H1 (cell line): ENCODE measurements around the gene MMP24OS. TPM values are rescaled to one million over a fixed set of nuclear protein-coding genes. Genes with fewer than 3 reads are reported as not detected.

Experiments used
- CTCF ChIA-PET: fragments of 300-600 bp; sonication (Branson Sonifier 250); formaldehyde crosslinking; loops from one replicate; lab custom pipeline; 2021; ENCODE audit not compliant: partially characterized antibody; lab: Charles Lee
- POLR2A ChIA-PET: fragments of 300-600 bp; sonication (Branson Sonifier 250); formaldehyde crosslinking; loops from one replicate; lab custom pipeline; 2021; ENCODE audit warnings: inconsistent platforms; ENCODE audit not compliant: partially characterized antibody; lab: Charles Lee
- DNase-seq, 2 experiments: peaks; one replicate each; pipeline versions ENCODE4 v3.0.0 to v3.0.0-alpha.2; 2010 to 2022; ENCODE audit warnings: low spot score in 2 of 2, low read depth in 1 of 2, mixed read lengths in 1 of 2
- FAIRE-seq: peaks from 2 replicates; lab custom pipeline; 2011; peaks lifted over from hg19 to GRCh38; lab: Jason Lieb, UNC
- H2AFZ ChIP-seq: 2 replicates; pipeline ENCODE4 v1.8.1; 2012; ENCODE audit warnings: low read length, inconsistent platforms
- H2AK5ac ChIP-seq: 2 replicates; pipeline ENCODE4 v1.6.1; 2013; ENCODE audit warnings: low read depth, low read length
- H2BK120ac ChIP-seq: replicated peaks from 2 replicates; pipeline ENCODE3; 2013; ENCODE audit warnings: low read depth, low read length, inconsistent platforms
- H2BK12ac ChIP-seq: 2 replicates; pipeline ENCODE4 v1.6.1; 2013; ENCODE audit warnings: low read depth, low read length
- H2BK15ac ChIP-seq: 2 replicates; pipeline ENCODE4 v1.6.1; 2013; ENCODE audit warnings: low read length
- H2BK20ac ChIP-seq: 2 replicates; pipeline ENCODE4 v1.6.1; 2013; ENCODE audit warnings: low read length
- H2BK5ac ChIP-seq: 2 replicates; pipeline ENCODE4 v1.6.1; 2013; ENCODE audit warnings: low read depth, low read length
- H3K14ac ChIP-seq: 2 replicates; pipeline ENCODE4 v1.6.1; 2013; ENCODE audit warnings: inconsistent platforms; ENCODE audit not compliant: insufficient read length
- H3K18ac ChIP-seq: 2 replicates; pipeline ENCODE4 v1.6.1; 2013; ENCODE audit warnings: low read length; ENCODE audit errors: extremely low read depth
- H3K23ac ChIP-seq: 2 replicates; pipeline ENCODE4 v1.6.1; 2013; ENCODE audit warnings: inconsistent platforms; ENCODE audit not compliant: insufficient read length
- H3K23me2 ChIP-seq: 2 replicates; pipeline ENCODE4 v1.6.1; 2013; ENCODE audit warnings: low read depth, low read length
- H3K27ac ChIP-seq: 2 replicates; pipeline ENCODE4 v1.6.1; 2011; ENCODE audit warnings: low read depth, low read length, inconsistent platforms
- H3K27me3 ChIP-seq, 4 experiments: replicated peaks in 1 of 4; 1 replicate in 1 of 4; 2 replicates in 3 of 4; pipeline versions ENCODE4 v1.6.1 to v1.8.1; 2011 to 2013; ENCODE audit warnings: low read length in 3 of 4, mild to moderate bottlenecking in 3 of 4, inconsistent platforms in 2 of 4, mixed read lengths in 2 of 4, moderate library complexity in 1 of 4; ENCODE audit not compliant: control insufficient read depth in 3 of 4, insufficient read depth in 3 of 4; ENCODE audit errors: extremely low read depth in 1 of 4
- H3K36me3 ChIP-seq, 4 experiments: 2 replicates each; pipeline versions ENCODE4 v1.6.1 to v1.8.1; 2011 to 2013; ENCODE audit warnings: mild to moderate bottlenecking in 4 of 4, low read length in 3 of 4, moderate library complexity in 2 of 4, control low read depth in 1 of 4, inconsistent platforms in 1 of 4; ENCODE audit not compliant: insufficient read depth in 4 of 4, control insufficient read depth in 2 of 4
- H3K4ac ChIP-seq: replicated peaks from 2 replicates; pipeline ENCODE3; 2013; ENCODE audit warnings: low read length, low read depth, mixed read lengths, inconsistent platforms; ENCODE audit not compliant: insufficient read length
- H3K4me1 ChIP-seq, 4 experiments: replicated peaks in 1 of 4; 1 replicate in 1 of 4; 2 replicates in 3 of 4; pipeline versions ENCODE4 v1.6.1 to v1.8.1; 2011 to 2013; ENCODE audit warnings: low read length in 3 of 4, inconsistent platforms in 2 of 4, mixed read lengths in 1 of 4; ENCODE audit not compliant: insufficient read depth in 4 of 4, control insufficient read depth in 3 of 4
- H3K4me2 ChIP-seq, 2 experiments: 2 replicates each; pipeline versions ENCODE4 v1.6.1 to v1.8.1; 2011 to 2013; ENCODE audit warnings: low read depth in 2 of 2, low read length in 2 of 2, control low read depth in 1 of 2, inconsistent platforms in 1 of 2, mild to moderate bottlenecking in 1 of 2; ENCODE audit not compliant: insufficient read depth in 1 of 2
- H3K4me3 ChIP-seq, 4 experiments: fragments of 200-600, 300-600 bp in 1 of 4; sonication (generic), shearing (Covaris generic), sonication (Bioruptor Twin) in 1 of 4; 2 replicates each; pipeline versions ENCODE4 v1.5.1 to v1.8.1; 2011 to 2016; ENCODE audit warnings: low read length in 4 of 4, low read depth in 3 of 4, control low read depth in 2 of 4, inconsistent platforms in 2 of 4, mild to moderate bottlenecking in 2 of 4, mixed read lengths in 1 of 4, moderate library complexity in 1 of 4; ENCODE audit not compliant: insufficient read depth in 2 of 4; ENCODE audit errors: extremely low read depth in 1 of 4
- H3K56ac ChIP-seq: replicated peaks from 2 replicates; pipeline ENCODE3; 2013; ENCODE audit warnings: low read depth, mild to moderate bottlenecking, mixed read lengths, low read length, inconsistent platforms; ENCODE audit not compliant: insufficient read length
- H3K79me1 ChIP-seq: 2 replicates; pipeline ENCODE4 v1.6.1; 2013; ENCODE audit warnings: low read depth, low read length, control low read depth
- H3K79me2 ChIP-seq, 2 experiments: 2 replicates each; pipeline versions ENCODE4 v1.6.1 to v1.8.1; 2012 to 2013; ENCODE audit warnings: low read length in 2 of 2, mild to moderate bottlenecking in 2 of 2, inconsistent platforms in 1 of 2; ENCODE audit not compliant: insufficient read depth in 2 of 2, control insufficient read depth in 1 of 2
- H3K9ac ChIP-seq, 4 experiments: replicated peaks in 1 of 4; 1 replicate in 1 of 4; 2 replicates in 3 of 4; pipeline versions ENCODE4 v1.6.1 to v1.8.1; 2011 to 2013; ENCODE audit warnings: low read depth in 3 of 4, low read length in 3 of 4, control low read depth in 2 of 4, mild to moderate bottlenecking in 2 of 4, moderate library complexity in 2 of 4, inconsistent platforms in 1 of 4; ENCODE audit errors: extremely low read depth in 1 of 4
- H3K9me3 ChIP-seq, 2 experiments: 2 replicates each; pipeline versions ENCODE4 v1.6.1 to v1.8.1; 2012 to 2013; ENCODE audit warnings: mild to moderate bottlenecking in 2 of 2, moderate library complexity in 2 of 2, control low read depth in 1 of 2, inconsistent platforms in 1 of 2, low read depth in 1 of 2, low read length in 1 of 2, mixed read lengths in 1 of 2; ENCODE audit not compliant: insufficient read depth in 2 of 2
- H4K20me1 ChIP-seq, 2 experiments: replicated peaks in 1 of 2; 2 replicates each; pipeline versions ENCODE3 to v1.8.1; 2011 to 2013; ENCODE audit warnings: inconsistent platforms in 2 of 2, low read length in 2 of 2, mild to moderate bottlenecking in 1 of 2; ENCODE audit not compliant: insufficient read depth in 2 of 2, control insufficient read depth in 1 of 2
- H4K5ac ChIP-seq: 2 replicates; pipeline ENCODE4 v1.6.1; 2013; ENCODE audit warnings: low read length, low read depth, mixed read lengths, inconsistent platforms; ENCODE audit not compliant: insufficient read length
- H4K8ac ChIP-seq: 2 replicates; pipeline ENCODE4 v1.8.0; 2013; ENCODE audit warnings: mild to moderate bottlenecking, moderate library complexity, low read length, inconsistent platforms; ENCODE audit not compliant: insufficient read depth; ENCODE audit errors: extremely low read depth
- H4K91ac ChIP-seq: replicated peaks from 2 replicates; pipeline ENCODE3; 2013; ENCODE audit warnings: low read length, mixed read lengths, inconsistent platforms; ENCODE audit not compliant: insufficient read length
- BACH1 ChIP-seq: IDR thresholded peaks from 2 replicates; pipeline ENCODE4 v1.6.1; 2012; ENCODE audit warnings: low read length, improper control_type of control experiment
- CTBP2 ChIP-seq: IDR thresholded peaks from 2 replicates; pipeline ENCODE4 v1.7.0; 2011; ENCODE audit warnings: borderline replicate concordance, mild to moderate bottlenecking, moderate library complexity, mixed read lengths, low read length; ENCODE audit not compliant: insufficient read depth, insufficient read length
- EGR1 ChIP-seq: IDR thresholded peaks from 2 replicates; pipeline ENCODE4 v1.6.1; 2011; ENCODE audit warnings: low read depth, low read length, borderline replicate concordance
- MAX ChIP-seq: IDR thresholded peaks from 2 replicates; pipeline ENCODE4 v1.6.1; 2012; ENCODE audit warnings: inconsistent platforms
- RXRA ChIP-seq: IDR thresholded peaks from 2 replicates; pipeline ENCODE4 v1.6.1; 2011; ENCODE audit warnings: low read depth, mild to moderate bottlenecking, low read length, moderate library complexity; ENCODE audit not compliant: insufficient read depth
- SAP30 ChIP-seq: fragments of 300-600 bp; sonication (generic); IDR thresholded peaks from 2 replicates; pipeline ENCODE4 v1.7.1; 2012; ENCODE audit warnings: low read length, moderate library complexity, mild to moderate bottlenecking, inconsistent platforms; ENCODE audit not compliant: insufficient read depth, insufficient replicate concordance
- SP2 ChIP-seq: IDR thresholded peaks from 2 replicates; pipeline ENCODE4 v1.6.1; 2012; ENCODE audit warnings: mild to moderate bottlenecking, low read length, inconsistent platforms
- SUZ12 ChIP-seq: fragments of 200-600 bp; sonication (generic); IDR thresholded peaks from 2 replicates; pipeline ENCODE4 v1.6.1; 2012; ENCODE audit warnings: mild to moderate bottlenecking, inconsistent platforms, low read length, moderate library complexity, mixed read lengths
- WGBS, 2 experiments: shearing (Covaris generic) in 1 of 2; methylation state at CpG; one replicate each; pipeline versions ENCODE4 v1.1.6 to v1.1.7; 2013 to 2015; ENCODE audit warnings: low lambda C conversion rate in 2 of 2, mixed read lengths in 2 of 2, inconsistent platforms in 1 of 2, low coverage in 1 of 2, missing lambda C conversion rate in 1 of 2; ENCODE audit not compliant: insufficient replicate concordance in 2 of 2, insufficient coverage in 1 of 2, insufficient read length in 1 of 2; ENCODE audit errors: extremely low coverage in 1 of 2, missing lambda C conversion rate in 1 of 2; 5-methylcytosine and 5-hydroxymethylcytosine counted together
- polyA plus RNA-seq, 7 experiments: library from polyadenylated mRNA; depleted of rRNA in 3 of 7; stranded (reverse) in 5 of 7; unstranded in 2 of 7; fragments of >200 nt in 5 of 7; fragments of 200-250 nt in 2 of 7; gene quantifications; 1 replicate in 5 of 7; 2 replicates in 1 of 7; 4 replicates in 1 of 7; pipeline versions ENCODE4 v1.2.1 to v1.2.3, GENCODE V29; 2011 to 2013; ENCODE audit warnings: missing spikeins in 2 of 7, mixed read lengths in 2 of 7
- total RNA-seq: library from RNA; stranded (reverse); fragmentation: NEBNext Ultra II Directional; extraction: Animal tissue kit (Norgen Biotek cat#: 25700); gene quantifications from 2 replicates; pipeline ENCODE4 v1.2.1, GENCODE V29; 2021
- TF ChIP-seq, protein P1 (sequence below), 3 experiments: IDR thresholded peaks; 1 replicate in 2 of 3; 2 replicates in 1 of 3; pipeline versions ENCODE4 v1.5.1 to v1.6.1; 2011; ENCODE audit warnings: low read length in 3 of 3, mild to moderate bottlenecking in 3 of 3, inconsistent platforms in 2 of 3, low read depth in 1 of 3, moderate library complexity in 1 of 3; ENCODE audit not compliant: insufficient read depth in 1 of 3; ENCODE audit errors: control extremely low read depth in 1 of 3

The MMP24OS gene
- total and polyA plus RNA-seq, 2 of the 8 experiments (the other 6 are each of a cell fraction or from before 2014, with no cell fraction given) = 19.0 to 21.3 TPM

GRCh38 chr20:35320396-35321126 is 42.6 kb upstream of the MMP24OS start:
- 92% methylated on average over 3 of the region's 3 CpGs; no CpG with 5 or more reads in 1 of the 2 experiments for WGBS, 2 experiments
- Histone ChIP-seq H2BK20ac (no peak overlapping the region), H3K9me3 (no peaks in the 10 kb centered on the region), H3K23ac (no peak overlapping the region), H3K27me3 (no peaks in the 10 kb centered on the region; a peak in 2 of 7 replicates), H4K8ac (no peak overlapping the region), H3K14ac (no peak overlapping the region), H3K4ac (no peak overlapping the region), H3K23me2 (no peaks in the 10 kb centered on the region), H3K4me3 (no peak overlapping the region), H3K9ac (no peak overlapping the region), H2AK5ac (no peak overlapping the region), H4K5ac (no peak overlapping the region), H3K4me1 (peaks cover 3 to 7% (median 3%) of the 10 kb centered on the region in 4 experiments; a peak in 6 of 7 replicates), H3K56ac (no peak overlapping the region), H2BK12ac (no peak overlapping the region), H4K20me1 (peaks cover 1% of the 10 kb centered on the region in 2 experiments), H3K27ac (no peak overlapping the region), H3K79me2 (no peaks in the 10 kb centered on the region), H3K79me1 (no peaks in the 10 kb centered on the region; the same call in 1 of the 2 replicates), H3K18ac (no peak overlapping the region), H2AFZ (no peak overlapping the region), H4K91ac (no peak overlapping the region), H3K36me3 (no peaks in the 10 kb centered on the region), H2BK5ac (no peak overlapping the region), H2BK15ac (no peak overlapping the region), H2BK120ac (no peak overlapping the region), H3K4me2 (peak overlapping the region; percentile 9 to 30; a peak in 1 of 4 replicates)
- ChIA-PET CTCF (interaction anchor here (0.6 to 7.3 kb wide), 6 partner anchors 9 to 112 kb away, joined by 3 to 106 read pairs (median 4); no protein-coding TSS in a partner anchor), POLR2A (interaction anchor here (0.7 to 1.8 kb wide), 4 partner anchors 12 to 126 kb away, joined by 3 to 4 read pairs (median 3); partner anchors contain the start of gene EIF6)
- DNase-seq = no peak
- FAIRE-seq = no peak
- TF ChIP-seq SP2 (no peak), MAX (no peak), SAP30 (no peak), SUZ12 (no peak), RXRA (no peak), BACH1 (no peak), EGR1 (no peak), CTBP2 (no peak)
- TF ChIP-seq, protein P1, sequence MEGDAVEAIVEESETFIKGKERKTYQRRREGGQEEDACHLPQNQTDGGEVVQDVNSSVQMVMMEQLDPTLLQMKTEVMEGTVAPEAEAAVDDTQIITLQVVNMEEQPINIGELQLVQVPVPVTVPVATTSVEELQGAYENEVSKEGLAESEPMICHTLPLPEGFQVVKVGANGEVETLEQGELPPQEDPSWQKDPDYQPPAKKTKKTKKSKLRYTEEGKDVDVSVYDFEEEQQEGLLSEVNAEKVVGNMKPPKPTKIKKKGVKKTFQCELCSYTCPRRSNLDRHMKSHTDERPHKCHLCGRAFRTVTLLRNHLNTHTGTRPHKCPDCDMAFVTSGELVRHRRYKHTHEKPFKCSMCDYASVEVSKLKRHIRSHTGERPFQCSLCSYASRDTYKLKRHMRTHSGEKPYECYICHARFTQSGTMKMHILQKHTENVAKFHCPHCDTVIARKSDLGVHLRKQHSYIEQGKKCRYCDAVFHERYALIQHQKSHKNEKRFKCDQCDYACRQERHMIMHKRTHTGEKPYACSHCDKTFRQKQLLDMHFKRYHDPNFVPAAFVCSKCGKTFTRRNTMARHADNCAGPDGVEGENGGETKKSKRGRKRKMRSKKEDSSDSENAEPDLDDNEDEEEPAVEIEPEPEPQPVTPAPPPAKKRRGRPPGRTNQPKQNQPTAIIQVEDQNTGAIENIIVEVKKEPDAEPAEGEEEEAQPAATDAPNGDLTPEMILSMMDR (IDR thresholded peaks at IDR 0.05; ENCODE audit: control extremely low read depth in 1 of 3, insufficient read depth in 1 of 3, low read depth in 1 of 3, low read length in 3 of 3) = no peak
